GM20000 (cell line): ENCODE measurements around the gene SLC15A1.

Experiments
- DNase-seq: peaks from one replicate; pipeline ENCODE4 v3.0.0; 2012; ENCODE audit warnings: low spot score
- CTCF ChIP-seq: IDR thresholded peaks from 2 replicates; pipeline ENCODE4 v1.5.1; 2012; ENCODE audit warnings: mild to moderate bottlenecking, control low read depth; ENCODE audit errors: extremely low read depth, missing control alignments

The SLC15A1 gene

GRCh38 chr13:98775386-98775785 is 22.9 kb upstream of the SLC15A1 start:
- no peak for TF ChIP-seq CTCF
- DNase-seq = no peak

GRCh38 chr13:98774776-98775175 is 22.3 kb upstream of the SLC15A1 start:
- no peak for DNase-seq
- TF ChIP-seq CTCF = no peak

- no peak for DNase-seq
- no peak for TF ChIP-seq CTCF
Measured at GRCh38 chr13:98773921-98774320, 21.4 kb upstream of the SLC15A1 start.

- no peak for DNase-seq
Measured at GRCh38 chr13:98772794-98773452, 20.5 kb upstream of the SLC15A1 start.

GRCh38 chr13:98771838-98772611 is 19.6 kb upstream of the SLC15A1 start:
- DNase-seq = no peak
- no peak for TF ChIP-seq CTCF

More at GRCh38 chr13:98772794-98773452, 20.5 kb upstream of the SLC15A1 start:
- TF ChIP-seq CTCF = no peak

- no peak for TF ChIP-seq CTCF
- no peak for DNase-seq
Measured at GRCh38 chr13:98769736-98770135, 17.3 kb upstream of the SLC15A1 start.

GRCh38 chr13:98768522-98768921 is 16.1 kb upstream of the SLC15A1 start:
- no peak for TF ChIP-seq CTCF
- DNase-seq = no peak
